Right lobe of liver (tissue), 4 donors: ENCODE results near the gene CREB3.

Experiments
- POLR2A ChIP-seq: fragments of 450-650 bp; IDR thresholded peaks from one replicate; pipeline ENCODE4 v1.6.1; 2017; ENCODE audit warnings: antibody characterized with exemption, mild to moderate bottlenecking
- TF ChIP-seq, protein P1 (sequence below), 4 donors: fragments of 200-600 bp in 3 of 4; fragments of 450-650 bp in 1 of 4; IDR thresholded peaks; one replicate each; pipeline versions ENCODE4 v1.5.1 to v1.8.0; 2016 to 2022; ENCODE audit warnings: antibody characterized with exemption in 4 of 4, mild to moderate bottlenecking in 2 of 4
- donor health status: DM: no; HTN: no; CAD: no.
- donor health status: DM: no; HTN: no; CAD: no.
- donor health status: DM: no; HTN: yes; CAD: no.

DNA sequence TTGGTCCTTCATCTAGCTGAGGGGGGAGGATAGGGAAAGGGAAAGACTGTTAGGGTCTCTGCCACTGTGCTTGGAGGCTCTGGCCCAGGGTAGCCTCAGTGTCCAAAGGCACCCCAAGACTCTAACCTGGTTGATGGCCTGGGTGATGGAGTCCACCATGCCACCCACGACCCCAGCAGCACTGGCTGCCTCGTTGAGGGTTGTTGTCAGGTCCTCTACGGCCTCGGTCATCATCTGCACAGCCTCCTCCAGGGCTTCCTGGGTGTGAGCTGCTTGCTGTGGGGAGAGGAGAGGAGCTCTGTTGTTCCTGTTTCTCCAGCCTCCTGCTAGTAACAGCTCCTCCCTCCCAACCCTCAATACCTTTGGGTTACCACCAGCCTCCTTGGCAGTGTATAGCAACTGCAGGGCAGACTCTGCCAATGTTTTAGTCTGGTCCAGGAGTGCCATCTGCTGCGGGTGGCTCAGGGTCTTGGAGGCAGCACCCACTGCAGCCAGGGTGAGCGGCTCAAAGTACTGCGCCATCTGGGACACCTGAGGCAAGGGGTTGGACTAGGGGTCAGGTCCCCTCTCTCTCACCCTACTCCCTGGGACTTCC is 26.5 kb upstream of the CREB3 start:
- TF ChIP-seq, protein P1, sequence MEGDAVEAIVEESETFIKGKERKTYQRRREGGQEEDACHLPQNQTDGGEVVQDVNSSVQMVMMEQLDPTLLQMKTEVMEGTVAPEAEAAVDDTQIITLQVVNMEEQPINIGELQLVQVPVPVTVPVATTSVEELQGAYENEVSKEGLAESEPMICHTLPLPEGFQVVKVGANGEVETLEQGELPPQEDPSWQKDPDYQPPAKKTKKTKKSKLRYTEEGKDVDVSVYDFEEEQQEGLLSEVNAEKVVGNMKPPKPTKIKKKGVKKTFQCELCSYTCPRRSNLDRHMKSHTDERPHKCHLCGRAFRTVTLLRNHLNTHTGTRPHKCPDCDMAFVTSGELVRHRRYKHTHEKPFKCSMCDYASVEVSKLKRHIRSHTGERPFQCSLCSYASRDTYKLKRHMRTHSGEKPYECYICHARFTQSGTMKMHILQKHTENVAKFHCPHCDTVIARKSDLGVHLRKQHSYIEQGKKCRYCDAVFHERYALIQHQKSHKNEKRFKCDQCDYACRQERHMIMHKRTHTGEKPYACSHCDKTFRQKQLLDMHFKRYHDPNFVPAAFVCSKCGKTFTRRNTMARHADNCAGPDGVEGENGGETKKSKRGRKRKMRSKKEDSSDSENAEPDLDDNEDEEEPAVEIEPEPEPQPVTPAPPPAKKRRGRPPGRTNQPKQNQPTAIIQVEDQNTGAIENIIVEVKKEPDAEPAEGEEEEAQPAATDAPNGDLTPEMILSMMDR (IDR thresholded peaks at IDR 0.05), result no peak
- TF ChIP-seq POLR2A, result no peak
